Activated naive CD4-positive, alpha-beta T cell treated with anti-CD3 and anti-CD28 coated beads, Interleukin-2, amount 50 U/mL, for 24 hours (primary cell): ENCODE data around the gene ANKRD24.
A peak's percentile ranks its signal among the peaks of the same experiment; 100 is the strongest.
"Not testable (repeated sequence)": the region's sequence is repeated elsewhere in the genome, so short reads cannot be mapped to it uniquely, and the experiment has no call there.

Experiments used
- H3K27ac Mint-ChIP-seq: one replicate; pipeline ENCODE4 v1.8.0; 2021; ENCODE audit warnings: mild to moderate bottlenecking, mixed read lengths
- H3K27me3 Mint-ChIP-seq: one replicate; pipeline ENCODE4 v1.8.0; 2021; ENCODE audit warnings: mixed read lengths
- H3K36me3 Mint-ChIP-seq: one replicate; pipeline ENCODE4 v1.8.0; 2021; ENCODE audit warnings: mixed read lengths
- H3K4me1 Mint-ChIP-seq: one replicate; pipeline ENCODE4 v1.8.0; 2021; ENCODE audit warnings: mixed read lengths
- H3K4me3 Mint-ChIP-seq: one replicate; pipeline ENCODE4 v1.8.0; 2021; ENCODE audit warnings: mild to moderate bottlenecking, mixed read lengths
- H3K9me3 Mint-ChIP-seq: one replicate; pipeline ENCODE4 v1.8.0; 2021; ENCODE audit warnings: mixed read lengths

The ANKRD24 gene

GRCh38 chr19:4157971-4158370, 24.5 kb upstream of the ANKRD24 start:
- not testable (repeated sequence) for H3K27ac Mint-ChIP-seq, H3K36me3 Mint-ChIP-seq, H3K4me1 Mint-ChIP-seq, H3K27me3 Mint-ChIP-seq, H3K4me3 Mint-ChIP-seq, H3K9me3 Mint-ChIP-seq

GRCh38 chr19:4161415-4162077, 20.9 kb upstream of the ANKRD24 start:
- H3K27me3 Mint-ChIP-seq, result peaks cover under 1% of the 10 kb centered on the region
- no peaks in the 10 kb centered on the region for H3K4me1 Mint-ChIP-seq
- H3K4me3 Mint-ChIP-seq, result no peak overlapping the region
- no peaks in the 10 kb centered on the region for H3K36me3 Mint-ChIP-seq
- H3K9me3 Mint-ChIP-seq, result no peaks in the 10 kb centered on the region
- H3K27ac Mint-ChIP-seq, result no peak overlapping the region

- Mint-ChIP-seq H3K4me3 (no peak overlapping the region), H3K36me3 (no peaks in the 10 kb centered on the region), H3K27ac (no peak overlapping the region), H3K9me3 (no peaks in the 10 kb centered on the region), H3K4me1 (no peaks in the 10 kb centered on the region), H3K27me3 (peaks cover 8% of the 10 kb centered on the region)
Measured at GRCh38 chr19:4164262-4164661, 18.2 kb upstream of the ANKRD24 start.

GRCh38 chr19:4171676-4172075, 10.8 kb upstream of the ANKRD24 start:
- Mint-ChIP-seq H3K27me3 (peaks cover 14% of the 10 kb centered on the region), H3K27ac (no peak overlapping the region), H3K9me3 (no peaks in the 10 kb centered on the region)

GRCh38 chr19:4172861-4173473, 9.5 kb upstream of the ANKRD24 start:
- Mint-ChIP-seq H3K36me3 (peaks cover 4% of the 10 kb centered on the region), H3K27me3 (peaks cover 8% of the 10 kb centered on the region), H3K9me3 (no peaks in the 10 kb centered on the region), H3K27ac (no peak overlapping the region), H3K4me3 (no peak overlapping the region), H3K4me1 (peaks cover 6% of the 10 kb centered on the region)

More at GRCh38 chr19:4171676-4172075, 10.8 kb upstream of the ANKRD24 start:
- Mint-ChIP-seq H3K4me3 (no peak overlapping the region), H3K4me1 (peaks cover 6% of the 10 kb centered on the region), H3K36me3 (peaks cover 4% of the 10 kb centered on the region)

- Mint-ChIP-seq H3K9me3 (no peaks in the 10 kb centered on the region), H3K36me3 (peaks cover 4% of the 10 kb centered on the region), H3K27me3 (peaks cover 7% of the 10 kb centered on the region), H3K4me1 (peaks cover 6% of the 10 kb centered on the region), H3K27ac (no peak overlapping the region), H3K4me3 (no peak overlapping the region)
Measured at GRCh38 chr19:4173479-4174212, 8.8 kb upstream of the ANKRD24 start.

- Mint-ChIP-seq H3K36me3 (peaks cover 6% of the 10 kb centered on the region), H3K4me3 (no peak overlapping the region), H3K27ac (no peak overlapping the region), H3K4me1 (peaks cover 9% of the 10 kb centered on the region), H3K27me3 (peaks cover 7% of the 10 kb centered on the region), H3K9me3 (no peaks in the 10 kb centered on the region)
Measured at GRCh38 chr19:4174213-4174894, 8.1 kb upstream of the ANKRD24 start.

GRCh38 chr19:4174895-4175668, 7.4 kb upstream of the ANKRD24 start:
- Mint-ChIP-seq H3K4me1 (peaks cover 16% of the 10 kb centered on the region), H3K27me3 (peaks cover 6% of the 10 kb centered on the region), H3K4me3 (no peak overlapping the region), H3K9me3 (no peaks in the 10 kb centered on the region), H3K36me3 (peaks cover 12% of the 10 kb centered on the region), H3K27ac (no peak overlapping the region)

- Mint-ChIP-seq H3K4me1 (peaks cover 21% of the 10 kb centered on the region), H3K9me3 (no peaks in the 10 kb centered on the region), H3K36me3 (peaks cover 14% of the 10 kb centered on the region), H3K27ac (no peak overlapping the region), H3K4me3 (no peak overlapping the region), H3K27me3 (peaks cover 6% of the 10 kb centered on the region)
Measured at GRCh38 chr19:4175669-4175931, 6.9 kb upstream of the ANKRD24 start.

GRCh38 chr19:4177146-4177545, 5.3 kb upstream of the ANKRD24 start:
- H3K27me3 Mint-ChIP-seq, result peaks cover 4% of the 10 kb centered on the region
- H3K36me3 Mint-ChIP-seq, result peaks cover 14% of the 10 kb centered on the region
- H3K9me3 Mint-ChIP-seq, result no peaks in the 10 kb centered on the region
- H3K27ac Mint-ChIP-seq, result no peak overlapping the region
- no peak overlapping the region for H3K4me3 Mint-ChIP-seq
- H3K4me1 Mint-ChIP-seq, result peaks cover 30% of the 10 kb centered on the region

- peaks cover 14% of the 10 kb centered on the region for H3K36me3 Mint-ChIP-seq
- no peak overlapping the region for H3K27ac Mint-ChIP-seq
- peak overlapping the region; percentile 34 for H3K4me3 Mint-ChIP-seq
- H3K27me3 Mint-ChIP-seq, result no peaks in the 10 kb centered on the region
- peaks cover 35% of the 10 kb centered on the region for H3K4me1 Mint-ChIP-seq
- no peaks in the 10 kb centered on the region for H3K9me3 Mint-ChIP-seq
Measured at GRCh38 chr19:4178990-4179389, 3.5 kb upstream of the ANKRD24 start.

- H3K27ac Mint-ChIP-seq, result no peak overlapping the region
- peak overlapping the region; percentile 72 for H3K4me3 Mint-ChIP-seq
- H3K4me1 Mint-ChIP-seq, result peaks cover 35% of the 10 kb centered on the region
- no peaks in the 10 kb centered on the region for H3K27me3 Mint-ChIP-seq
- no peaks in the 10 kb centered on the region for H3K9me3 Mint-ChIP-seq
- H3K36me3 Mint-ChIP-seq, result peaks cover 10% of the 10 kb centered on the region
Measured at GRCh38 chr19:4181053-4181508, 1.4 kb upstream of the ANKRD24 start.

GRCh38 chr19:4183967-4184717, 1.7 kb downstream of the ANKRD24 start:
- Mint-ChIP-seq H3K4me3 (peak overlapping the region; percentile 43), H3K36me3 (peaks cover 10% of the 10 kb centered on the region), H3K4me1 (peaks cover 35% of the 10 kb centered on the region), H3K27ac (no peak overlapping the region), H3K9me3 (no peaks in the 10 kb centered on the region), H3K27me3 (peaks cover 1% of the 10 kb centered on the region)

GRCh38 chr19:4184718-4185352, 2.3 kb downstream of the ANKRD24 start:
- Mint-ChIP-seq H3K9me3 (no peaks in the 10 kb centered on the region), H3K4me3 (peak overlapping the region; percentile 40), H3K27ac (no peak overlapping the region), H3K36me3 (peaks cover 4% of the 10 kb centered on the region), H3K4me1 (peaks cover 28% of the 10 kb centered on the region), H3K27me3 (peaks cover 1% of the 10 kb centered on the region)
